ENCODE data around the gene CDKN1C.
"Not testable (repeated sequence)": the region's sequence is repeated elsewhere in the genome, so short reads cannot be mapped to it uniquely, and the experiment has no call there.

CDKN1C gene

DNA sequence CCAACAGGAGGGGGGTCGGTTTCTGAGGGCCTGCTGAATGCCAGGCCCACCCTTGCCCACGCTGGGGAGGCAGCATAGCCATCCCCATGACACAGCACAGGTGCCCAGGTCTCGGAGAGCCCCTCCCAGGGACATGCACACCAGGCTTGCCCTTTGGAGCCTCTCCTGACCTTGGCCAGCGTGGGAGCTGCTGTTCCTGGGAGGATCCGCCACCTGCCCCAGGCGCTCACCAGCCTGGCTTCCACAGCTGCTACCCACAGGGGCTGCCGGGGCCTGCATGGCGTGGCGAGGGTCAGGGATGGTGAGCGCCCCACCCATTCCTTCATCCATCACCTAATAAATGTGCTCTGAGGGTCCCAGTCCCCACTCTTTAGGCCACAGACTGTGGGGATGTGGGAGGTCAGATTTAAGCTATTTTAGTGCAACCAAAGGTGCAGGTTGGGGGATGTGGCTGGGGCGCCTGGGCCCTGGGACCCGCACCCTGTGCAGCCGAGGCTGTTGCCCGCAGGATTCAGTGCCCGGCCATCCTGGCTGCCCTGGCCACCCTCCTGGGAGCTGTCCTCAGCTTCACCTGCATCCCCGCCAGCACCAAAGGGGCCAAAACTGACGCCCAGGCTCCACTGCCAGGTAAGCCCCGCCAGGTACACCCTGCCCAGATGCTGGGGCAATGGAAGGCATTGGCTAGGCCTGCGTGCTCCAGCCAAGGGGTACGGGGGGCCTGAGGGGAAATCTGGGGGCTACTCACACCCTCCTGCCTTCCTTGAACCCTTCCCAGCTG is 30.7 kb upstream of the CDKN1C start:
- Mint-ChIP-seq H3K27ac (no peak overlapping the region), H3K36me3 (ENCODE audit: low read depth) (no peaks in the 10 kb centered on the region), H3K4me3 (no peak overlapping the region), H3K9me3 (no peaks in the 10 kb centered on the region), H3K27me3 (no peaks in the 10 kb centered on the region), H3K4me1 (ENCODE audit: low read depth) (peaks cover 14% of the 10 kb centered on the region)
- no peak for DNase-seq

GRCh38 chr11:2915473-2915872 is 29.9 kb upstream of the CDKN1C start:
- no peak overlapping the region for H3K27ac Mint-ChIP-seq
- DNase-seq, result no peak
- no peak overlapping the region for H3K4me3 Mint-ChIP-seq
- H3K9me3 Mint-ChIP-seq, result no peaks in the 10 kb centered on the region
- H3K36me3 Mint-ChIP-seq (ENCODE audit: low read depth), result no peaks in the 10 kb centered on the region
- H3K27me3 Mint-ChIP-seq, result no peaks in the 10 kb centered on the region
- peaks cover 14% of the 10 kb centered on the region for H3K4me1 Mint-ChIP-seq (ENCODE audit: low read depth)

- Mint-ChIP-seq H3K9me3 (no peaks in the 10 kb centered on the region), H3K36me3 (ENCODE audit: low read depth) (no peaks in the 10 kb centered on the region), H3K4me1 (ENCODE audit: low read depth) (peaks cover 14% of the 10 kb centered on the region), H3K4me3 (no peak overlapping the region), H3K27ac (no peak overlapping the region), H3K27me3 (no peaks in the 10 kb centered on the region)
- no peak for DNase-seq
Measured at GRCh38 chr11:2914455-2915195, 29.1 kb upstream of the CDKN1C start.

GRCh38 chr11:2913776-2914175 is 28.2 kb upstream of the CDKN1C start:
- Mint-ChIP-seq H3K27ac (no peak overlapping the region), H3K4me1 (ENCODE audit: low read depth) (peaks cover 14% of the 10 kb centered on the region), H3K9me3 (no peaks in the 10 kb centered on the region), H3K36me3 (ENCODE audit: low read depth) (no peaks in the 10 kb centered on the region), H3K4me3 (no peak overlapping the region), H3K27me3 (no peaks in the 10 kb centered on the region)
- DNase-seq, result no peak

- no peak for DNase-seq
- H3K9me3 Mint-ChIP-seq, result no peaks in the 10 kb centered on the region
- H3K4me1 Mint-ChIP-seq (ENCODE audit: low read depth), result peaks cover 14% of the 10 kb centered on the region
- H3K36me3 Mint-ChIP-seq (ENCODE audit: low read depth), result no peaks in the 10 kb centered on the region
- H3K27ac Mint-ChIP-seq, result no peak overlapping the region
- no peak overlapping the region for H3K4me3 Mint-ChIP-seq
- no peaks in the 10 kb centered on the region for H3K27me3 Mint-ChIP-seq
Measured at GRCh38 chr11:2913019-2913431, 27.4 kb upstream of the CDKN1C start.

DNA sequence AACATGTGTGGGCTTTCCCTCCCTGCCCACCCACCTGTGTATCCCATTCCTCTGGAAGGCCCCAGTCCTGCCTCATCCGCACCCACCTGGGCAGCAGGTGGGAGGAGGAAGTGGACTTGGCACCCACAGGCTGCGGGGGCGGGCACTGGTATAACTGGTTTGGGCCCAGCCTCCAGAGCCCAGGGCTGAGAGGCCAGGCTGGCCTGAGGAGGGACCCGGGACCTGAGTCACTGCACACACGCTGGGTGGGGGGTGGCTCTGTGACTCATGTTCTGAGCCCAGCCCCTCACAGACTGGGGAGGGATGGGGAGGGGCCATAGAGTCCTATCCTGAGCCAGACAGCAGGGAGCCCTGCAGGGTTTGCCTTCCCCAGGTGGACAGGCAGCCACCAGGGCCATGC is 26.9 kb upstream of the CDKN1C start:
- no peak for DNase-seq
- Mint-ChIP-seq H3K4me3 (no peak overlapping the region), H3K36me3 (ENCODE audit: low read depth) (no peaks in the 10 kb centered on the region), H3K9me3 (no peaks in the 10 kb centered on the region), H3K27ac (no peak overlapping the region), H3K27me3 (no peaks in the 10 kb centered on the region), H3K4me1 (ENCODE audit: low read depth) (peaks cover 14% of the 10 kb centered on the region)

GRCh38 chr11:2911785-2912391 is 26.3 kb upstream of the CDKN1C start:
- no peak overlapping the region for H3K27ac Mint-ChIP-seq
- no peaks in the 10 kb centered on the region for H3K9me3 Mint-ChIP-seq
- no peak for DNase-seq
- H3K27me3 Mint-ChIP-seq, result no peaks in the 10 kb centered on the region
- H3K4me3 Mint-ChIP-seq, result no peak overlapping the region
- H3K36me3 Mint-ChIP-seq (ENCODE audit: low read depth), result no peaks in the 10 kb centered on the region
- peaks cover 14% of the 10 kb centered on the region for H3K4me1 Mint-ChIP-seq (ENCODE audit: low read depth)

GRCh38 chr11:2911088-2911784 is 25.7 kb upstream of the CDKN1C start:
- Mint-ChIP-seq H3K4me3 (no peak overlapping the region), H3K27ac (no peak overlapping the region), H3K36me3 (ENCODE audit: low read depth) (no peaks in the 10 kb centered on the region), H3K9me3 (no peaks in the 10 kb centered on the region), H3K4me1 (ENCODE audit: low read depth) (peaks cover 14% of the 10 kb centered on the region), H3K27me3 (no peaks in the 10 kb centered on the region)
- DNase-seq, result no peak

DNA sequence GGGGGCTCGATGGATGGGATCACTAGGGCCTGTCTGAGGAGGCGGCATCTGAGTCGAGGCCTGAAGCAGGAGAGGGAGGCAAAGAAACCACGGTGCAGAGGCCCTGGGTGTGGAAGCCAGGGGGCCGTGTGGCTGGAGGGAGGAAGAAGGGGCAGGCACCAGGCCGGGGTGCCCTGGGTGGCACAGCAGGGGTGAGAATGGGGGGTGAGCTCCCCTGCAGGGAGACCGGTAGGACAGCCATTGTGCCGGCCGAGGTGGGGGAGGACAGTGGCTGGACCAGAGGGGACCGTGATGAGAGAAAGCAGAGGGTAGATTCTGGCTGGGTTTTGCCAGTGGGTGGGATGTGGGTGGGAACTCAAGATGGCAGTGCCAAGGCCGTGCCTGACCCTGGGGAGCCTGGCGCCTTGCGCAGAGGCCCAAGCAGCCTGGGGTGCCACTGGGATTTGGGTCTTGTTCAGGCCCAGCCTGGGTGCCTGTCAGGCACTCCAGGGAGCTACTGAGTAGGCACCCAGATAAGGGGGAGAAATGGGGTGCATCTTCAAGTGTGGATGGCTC is 24.9 kb upstream of the CDKN1C start:
- Mint-ChIP-seq H3K4me1 (ENCODE audit: low read depth) (peaks cover 14% of the 10 kb centered on the region), H3K4me3 (no peak overlapping the region), H3K27ac (no peak overlapping the region), H3K27me3 (no peaks in the 10 kb centered on the region), H3K36me3 (ENCODE audit: low read depth) (peaks cover 4% of the 10 kb centered on the region), H3K9me3 (no peaks in the 10 kb centered on the region)
- DNase-seq, result no peak

GRCh38 chr11:2909133-2909902 is 23.7 kb upstream of the CDKN1C start:
- Mint-ChIP-seq H3K4me3 (no peak overlapping the region), H3K27ac (no peak overlapping the region), H3K9me3 (no peaks in the 10 kb centered on the region), H3K4me1 (ENCODE audit: low read depth) (peaks cover 14% of the 10 kb centered on the region), H3K36me3 (ENCODE audit: low read depth) (peaks cover 4% of the 10 kb centered on the region), H3K27me3 (no peaks in the 10 kb centered on the region)
- DNase-seq, result no peak

DNA sequence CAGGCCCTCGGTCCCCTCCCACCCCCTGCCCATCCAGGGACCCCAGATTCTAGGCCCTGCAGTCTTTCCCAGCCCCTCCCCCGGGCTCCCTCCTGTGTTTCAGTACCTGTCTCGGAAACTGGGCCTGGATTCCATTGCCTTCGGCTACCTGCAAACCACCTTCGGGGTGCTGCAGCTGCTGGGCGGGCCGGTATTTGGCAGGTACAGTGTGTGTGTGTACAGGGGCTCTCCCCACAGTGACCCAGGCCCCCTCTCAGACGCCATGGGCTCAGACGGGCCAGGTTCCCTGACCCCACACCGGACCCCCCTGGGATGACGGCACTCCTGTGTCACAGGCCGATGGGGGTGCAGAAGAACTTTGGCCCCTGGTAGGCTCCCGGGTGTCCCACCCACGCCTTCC is 22.6 kb upstream of the CDKN1C start:
- no peak overlapping the region for H3K27ac Mint-ChIP-seq
- peaks cover 8% of the 10 kb centered on the region for H3K4me1 Mint-ChIP-seq (ENCODE audit: low read depth)
- peaks cover 4% of the 10 kb centered on the region for H3K36me3 Mint-ChIP-seq (ENCODE audit: low read depth)
- no peaks in the 10 kb centered on the region for H3K27me3 Mint-ChIP-seq
- no peaks in the 10 kb centered on the region for H3K9me3 Mint-ChIP-seq
- DNase-seq, result no peak
- no peak overlapping the region for H3K4me3 Mint-ChIP-seq

- not testable (repeated sequence) for H3K27ac Mint-ChIP-seq; H3K9me3 Mint-ChIP-seq; H3K36me3 Mint-ChIP-seq (ENCODE audit: low read depth); H3K4me3 Mint-ChIP-seq; H3K27me3 Mint-ChIP-seq; DNase-seq
- H3K4me1 Mint-ChIP-seq (ENCODE audit: low read depth), result peaks cover 19% of the 10 kb centered on the region
Measured at GRCh38 chr11:2905299-2905698, 19.7 kb upstream of the CDKN1C start.

DNA sequence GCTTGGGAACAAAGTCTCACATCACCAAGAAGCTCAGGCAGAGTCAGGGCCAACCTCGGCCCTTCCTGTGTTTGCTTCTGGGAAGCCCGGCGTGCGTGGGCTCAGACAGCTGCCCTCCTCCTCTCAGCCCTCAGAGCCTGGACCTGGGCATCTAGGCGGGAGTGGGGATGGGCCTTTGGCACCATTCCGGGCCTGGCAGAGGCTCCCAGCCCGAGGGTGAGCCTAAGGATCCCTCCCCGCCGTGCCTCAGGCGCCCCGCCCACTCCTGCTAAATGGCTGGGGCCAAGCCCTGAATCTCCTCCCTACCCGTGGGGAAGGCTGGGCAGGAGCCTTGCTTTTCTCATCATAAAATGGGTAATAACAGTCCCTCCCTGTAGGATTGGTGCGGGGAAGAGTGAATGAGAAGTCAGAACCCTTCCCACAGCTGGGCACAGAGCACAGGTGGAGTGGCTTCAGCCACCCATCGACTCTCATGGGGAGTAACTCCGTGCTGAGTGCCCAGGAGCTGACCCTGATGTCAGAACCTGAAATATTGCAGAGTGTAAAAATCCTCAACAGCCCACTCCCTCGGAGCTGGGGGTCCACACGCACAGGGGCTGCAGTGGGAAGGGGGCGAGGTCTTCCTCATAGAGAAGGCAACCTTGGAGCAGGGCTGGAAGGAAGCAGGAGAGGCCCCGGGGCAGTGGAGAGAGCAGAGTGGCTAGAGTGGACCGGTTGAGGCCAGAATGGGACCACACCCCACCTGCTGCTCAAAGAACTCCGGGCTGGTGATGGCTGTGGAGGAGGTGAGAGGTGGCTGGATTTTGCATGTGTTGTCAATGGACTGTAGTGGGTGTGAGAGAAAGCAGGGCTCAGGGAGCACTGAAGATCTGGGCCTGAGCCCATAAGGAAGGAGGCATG is 18.8 kb upstream of the CDKN1C start:
- Mint-ChIP-seq H3K4me3 (no peak overlapping the region), H3K4me1 (ENCODE audit: low read depth) (peaks cover 28% of the 10 kb centered on the region), H3K27me3 (no peaks in the 10 kb centered on the region), H3K36me3 (ENCODE audit: low read depth) (peaks cover 4% of the 10 kb centered on the region), H3K27ac (no peak overlapping the region), H3K9me3 (no peaks in the 10 kb centered on the region)
- no peak for DNase-seq

All from activated T-cell treated with anti-CD3 and anti-CD28 coated beads, Interleukin-2, amount 50 U/mL, for 24 hours (primary cell).